Measurements from ENCODE around the gene SPDL1. TPM values are rescaled to one million over a fixed set of nuclear protein-coding genes. Genes with fewer than 3 reads are reported as not detected.

The SPDL1 gene
- total and polyA plus RNA-seq, 4 donors, result 0.89 to 11.5 (median 3.0) TPM

GRCh38 chr5:169550227-169550626 lies 33.3 kb upstream of the SPDL1 start:
- no peak overlapping the region for H3K4me3 ChIP-seq (ENCODE audit: low read depth in 1 of 3, low read length in 3 of 3)
- no peaks in the 10 kb centered on the region for H3K9me3 ChIP-seq (ENCODE audit: control insufficient read depth in 4 of 4, low read length in 3 of 4)
- H3K4me1 ChIP-seq (ENCODE audit: control insufficient read depth in 4 of 4, insufficient read depth in 4 of 4, low read length in 3 of 4), result peaks cover 0 to 3% (median 0%) of the 10 kb centered on the region in 4 donors
- no peak overlapping the region for H3K9ac ChIP-seq (ENCODE audit: low read depth in 1 of 2, low read length in 2 of 2)
- peaks cover 0 to 12% (median 2%) of the 10 kb centered on the region in 4 donors for H3K27me3 ChIP-seq (ENCODE audit: control insufficient read depth in 4 of 4, insufficient read depth in 4 of 4, low read length in 3 of 4)
- no peak for TF ChIP-seq ZBTB33 (IDR thresholded peaks at IDR 0.05)
- TF ChIP-seq HNF4A (conservative IDR thresholded peaks at IDR 0.05), result no peak
- TF ChIP-seq FOXA2 (IDR thresholded peaks at IDR 0.05), result no peak
- TF ChIP-seq HNF4G (IDR thresholded peaks at IDR 0.05), result no peak
- no peak for TF ChIP-seq JUND (IDR thresholded peaks at IDR 0.05)
- no peak for TF ChIP-seq MAX (IDR thresholded peaks at IDR 0.05)
- WGBS, result 28% methylated on average over 4 of the region's 4 CpGs
- no peaks in the 10 kb centered on the region for H3K36me3 ChIP-seq (ENCODE audit: control insufficient read depth in 4 of 4, insufficient read depth in 3 of 4, low read depth in 1 of 4, low read length in 3 of 4)
- H3K27ac ChIP-seq (ENCODE audit: low read depth in 1 of 2, low read length in 2 of 2), result no peak overlapping the region
- no peak for DNase-seq (ENCODE audit: low spot score)

GRCh38 chr5:169551146-169551545 lies 32.4 kb upstream of the SPDL1 start:
- WGBS, result 96% methylated on average over 1 of the region's 1 CpG
- DNase-seq (ENCODE audit: low spot score), result no peak
- H3K9ac ChIP-seq (ENCODE audit: low read depth in 1 of 2, low read length in 2 of 2), result no peak overlapping the region
- peaks cover 0 to 3% (median 0%) of the 10 kb centered on the region in 4 donors for H3K4me1 ChIP-seq (ENCODE audit: control insufficient read depth in 4 of 4, insufficient read depth in 4 of 4, low read length in 3 of 4)
- H3K27ac ChIP-seq (ENCODE audit: low read depth in 1 of 2, low read length in 2 of 2), result no peak overlapping the region
- H3K4me3 ChIP-seq (ENCODE audit: low read depth in 1 of 3, low read length in 3 of 3), result no peak overlapping the region
- no peaks in the 10 kb centered on the region for H3K36me3 ChIP-seq (ENCODE audit: control insufficient read depth in 4 of 4, insufficient read depth in 3 of 4, low read depth in 1 of 4, low read length in 3 of 4)
- peaks cover 0 to 12% (median 2%) of the 10 kb centered on the region in 4 donors for H3K27me3 ChIP-seq (ENCODE audit: control insufficient read depth in 4 of 4, insufficient read depth in 4 of 4, low read length in 3 of 4)
- no peaks in the 10 kb centered on the region for H3K9me3 ChIP-seq (ENCODE audit: control insufficient read depth in 4 of 4, low read length in 3 of 4)
- no peak for TF ChIP-seq HNF4A (conservative IDR thresholded peaks at IDR 0.05)

- Histone ChIP-seq H3K4me1 (ENCODE audit: control insufficient read depth in 4 of 4, insufficient read depth in 4 of 4, low read length in 3 of 4) (peaks cover 0 to 3% (median 0%) of the 10 kb centered on the region in 4 donors), H3K9me3 (ENCODE audit: control insufficient read depth in 4 of 4, low read length in 3 of 4) (peaks cover 0 to under 1% (median 0%) of the 10 kb centered on the region in 4 donors), H3K4me3 (ENCODE audit: low read depth in 1 of 3, low read length in 3 of 3) (no peak overlapping the region), H3K27me3 (ENCODE audit: control insufficient read depth in 4 of 4, insufficient read depth in 4 of 4, low read length in 3 of 4) (peaks cover 0 to 12% (median 2%) of the 10 kb centered on the region in 4 donors), H3K27ac (ENCODE audit: low read depth in 1 of 2, low read length in 2 of 2) (no peak overlapping the region), H3K36me3 (ENCODE audit: control insufficient read depth in 4 of 4, insufficient read depth in 3 of 4, low read depth in 1 of 4, low read length in 3 of 4) (no peaks in the 10 kb centered on the region), H3K9ac (ENCODE audit: low read depth in 1 of 2, low read length in 2 of 2) (no peak overlapping the region)
- no peak for DNase-seq (ENCODE audit: low spot score)
- 35% methylated on average over 4 of the region's 4 CpGs for WGBS
- no peak for TF ChIP-seq REST (IDR thresholded peaks at IDR 0.05)
- TF ChIP-seq TAF1 (conservative IDR thresholded peaks at IDR 0.05), result no peak
- no peak for TF ChIP-seq CTCF (IDR thresholded peaks at IDR 0.05; ENCODE audit: low read depth, low read length, missing input control)
- TF ChIP-seq JUND (IDR thresholded peaks at IDR 0.05), result no peak
- TF ChIP-seq FOXA1 (IDR thresholded peaks at IDR 0.05), result no peak
Observed at GRCh38 chr5:169551696-169552095, 31.9 kb upstream of the SPDL1 start.

All from liver (tissue), 9 donors.